ENCODE measurements around the gene SRBD1. TPM values are rescaled to one million over a fixed set of nuclear protein-coding genes. Genes with fewer than 3 reads are reported as not detected.

Gene SRBD1
- total and polyA plus RNA-seq, 7 donors, result 2.3 to 6.4 (median 4.0) TPM

DNA sequence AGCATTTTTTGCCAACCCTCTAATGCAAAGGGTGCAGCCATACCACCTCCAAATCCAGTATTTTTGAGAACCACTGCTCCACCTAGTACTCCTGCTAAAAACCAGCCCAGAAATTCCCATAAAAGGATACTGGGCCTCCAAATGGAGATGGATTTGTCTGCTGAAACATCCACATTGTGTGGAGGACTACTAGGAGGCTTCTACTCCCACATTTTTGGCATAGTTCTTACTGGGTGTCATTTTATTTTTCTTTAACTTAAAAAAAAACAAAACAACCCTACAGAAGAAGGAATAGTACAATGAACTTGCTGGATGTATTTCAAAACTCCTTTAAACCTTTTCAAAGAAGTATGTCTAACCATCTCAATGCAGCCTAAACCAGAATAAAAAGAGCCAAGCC is 219.2 kb downstream of the SRBD1 start:
- peaks cover 0 to 20% of the 10 kb centered on the region in 2 donors for H3K36me3 ChIP-seq (ENCODE audit: insufficient read depth in 1 of 2, low read depth in 1 of 2)
- no peak overlapping the region for H3K27ac ChIP-seq
- intact Hi-C loops (cut with DNase I), result no loop called here
- no peak for ATAC-seq
- DNase-seq, result no peak
- H3K27me3 ChIP-seq (ENCODE audit: insufficient read depth in 3 of 3, low read length in 2 of 3), result no peaks in the 10 kb centered on the region
- H3K4me1 ChIP-seq, result peaks cover 4% of the 10 kb centered on the region
- TF ChIP-seq, protein P1, sequence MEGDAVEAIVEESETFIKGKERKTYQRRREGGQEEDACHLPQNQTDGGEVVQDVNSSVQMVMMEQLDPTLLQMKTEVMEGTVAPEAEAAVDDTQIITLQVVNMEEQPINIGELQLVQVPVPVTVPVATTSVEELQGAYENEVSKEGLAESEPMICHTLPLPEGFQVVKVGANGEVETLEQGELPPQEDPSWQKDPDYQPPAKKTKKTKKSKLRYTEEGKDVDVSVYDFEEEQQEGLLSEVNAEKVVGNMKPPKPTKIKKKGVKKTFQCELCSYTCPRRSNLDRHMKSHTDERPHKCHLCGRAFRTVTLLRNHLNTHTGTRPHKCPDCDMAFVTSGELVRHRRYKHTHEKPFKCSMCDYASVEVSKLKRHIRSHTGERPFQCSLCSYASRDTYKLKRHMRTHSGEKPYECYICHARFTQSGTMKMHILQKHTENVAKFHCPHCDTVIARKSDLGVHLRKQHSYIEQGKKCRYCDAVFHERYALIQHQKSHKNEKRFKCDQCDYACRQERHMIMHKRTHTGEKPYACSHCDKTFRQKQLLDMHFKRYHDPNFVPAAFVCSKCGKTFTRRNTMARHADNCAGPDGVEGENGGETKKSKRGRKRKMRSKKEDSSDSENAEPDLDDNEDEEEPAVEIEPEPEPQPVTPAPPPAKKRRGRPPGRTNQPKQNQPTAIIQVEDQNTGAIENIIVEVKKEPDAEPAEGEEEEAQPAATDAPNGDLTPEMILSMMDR (IDR thresholded peaks at IDR 0.05), result no peak
- H3K4me3 ChIP-seq, result no peak overlapping the region
- no peaks in the 10 kb centered on the region for H3K9me3 ChIP-seq

- H3K27ac ChIP-seq, result no peak overlapping the region
- H3K27me3 ChIP-seq (ENCODE audit: insufficient read depth in 3 of 3, low read length in 2 of 3), result no peaks in the 10 kb centered on the region
- ATAC-seq (no peak), DNase-seq (no peak)
- TF ChIP-seq, protein P1 (IDR thresholded peaks at IDR 0.05), result no peak
- peaks cover 0 to 20% of the 10 kb centered on the region in 2 donors for H3K36me3 ChIP-seq (ENCODE audit: insufficient read depth in 1 of 2, low read depth in 1 of 2)
- H3K4me1 ChIP-seq, result no peaks in the 10 kb centered on the region
- intact Hi-C loops (cut with DNase I), result no loop called here
- H3K4me3 ChIP-seq, result no peak overlapping the region
- H3K9me3 ChIP-seq, result no peaks in the 10 kb centered on the region
- 54 to 66% (median 66%) methylated on average over 3 of the region's 3 CpGs for WGBS, 3 donors
Observed at GRCh38 chr2:45390861-45391260, 220.2 kb downstream of the SRBD1 start.

DNA sequence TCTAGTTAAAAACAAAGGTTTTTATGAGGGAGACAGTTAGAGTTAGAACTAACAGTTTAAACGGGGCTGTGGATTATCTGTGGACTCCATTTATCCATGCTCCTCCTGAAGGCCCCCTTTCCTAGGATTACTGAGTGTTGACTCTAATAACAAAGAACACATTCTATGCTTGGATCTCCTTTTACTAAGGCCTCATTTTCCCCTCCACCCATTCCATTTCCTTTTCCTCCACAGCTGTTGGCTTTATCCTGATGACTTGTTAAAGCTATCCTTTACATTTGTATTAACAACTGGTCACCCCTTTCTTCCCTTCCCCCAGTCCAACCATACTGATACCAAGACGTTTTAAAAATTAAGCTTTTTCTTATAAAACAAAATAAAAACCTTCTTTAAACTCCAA is 220.6 kb downstream of the SRBD1 start:
- Histone ChIP-seq H3K4me3 (no peak overlapping the region), H3K4me1 (no peaks in the 10 kb centered on the region), H3K36me3 (ENCODE audit: insufficient read depth in 1 of 2, low read depth in 1 of 2) (peaks cover 0 to 20% of the 10 kb centered on the region in 2 donors), H3K9me3 (no peaks in the 10 kb centered on the region), H3K27me3 (ENCODE audit: insufficient read depth in 3 of 3, low read length in 2 of 3) (no peaks in the 10 kb centered on the region), H3K27ac (no peak overlapping the region)
- ATAC-seq (no peak), DNase-seq (no peak)
- TF ChIP-seq, protein P1 (IDR thresholded peaks at IDR 0.05), result no peak
- WGBS, 3 donors, result 41 to 58% (median 45%) methylated on average over 2 of the region's 2 CpGs
- intact Hi-C loops (cut with DNase I), result no loop called here

- no peak overlapping the region for H3K4me3 ChIP-seq
- H3K27me3 ChIP-seq (ENCODE audit: insufficient read depth in 3 of 3, low read length in 2 of 3), result no peaks in the 10 kb centered on the region
- 95 to 97% (median 96%) methylated on average over 4 of the region's 4 CpGs for WGBS, 3 donors
- TF ChIP-seq, protein P1 (IDR thresholded peaks at IDR 0.05), result no peak
- H3K4me1 ChIP-seq, result no peaks in the 10 kb centered on the region
- H3K9me3 ChIP-seq, result no peaks in the 10 kb centered on the region
- H3K36me3 ChIP-seq (ENCODE audit: insufficient read depth in 1 of 2, low read depth in 1 of 2), result peaks cover 0 to 20% of the 10 kb centered on the region in 2 donors
- no peak overlapping the region for H3K27ac ChIP-seq
- ATAC-seq (no peak), DNase-seq (no peak)
- intact Hi-C loops (cut with DNase I), result no loop called here
Observed at GRCh38 chr2:45388541-45389100, 222.4 kb downstream of the SRBD1 start.

DNA sequence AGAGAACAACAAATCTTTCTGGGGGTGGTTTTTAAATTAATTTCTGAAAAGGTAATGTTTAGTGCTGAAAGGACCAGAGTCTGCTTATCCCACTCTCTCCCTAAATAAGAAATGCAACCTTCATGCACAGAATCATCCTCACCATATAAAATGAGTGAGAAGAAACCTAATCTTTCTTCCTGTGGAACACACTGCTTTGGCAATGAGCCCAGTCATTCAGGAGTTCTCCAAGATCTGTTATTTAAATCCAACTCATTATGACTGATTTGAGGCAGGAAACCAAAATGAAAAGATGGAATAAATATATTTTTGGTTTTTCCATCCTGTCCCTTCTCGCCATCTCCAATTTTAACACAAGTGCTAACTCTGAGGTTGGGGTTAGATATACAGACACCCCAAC is 228.3 kb downstream of the SRBD1 start:
- TF ChIP-seq, protein P1 (IDR thresholded peaks at IDR 0.05), result no peak
- H3K27me3 ChIP-seq (ENCODE audit: insufficient read depth in 3 of 3, low read length in 2 of 3), result no peaks in the 10 kb centered on the region
- intact Hi-C loops (cut with DNase I), result no loop called here
- H3K4me3 ChIP-seq, result no peak overlapping the region
- WGBS, 3 donors, result 68 to 85% (median 73%) methylated on average over 1 of the region's 1 CpG
- no peaks in the 10 kb centered on the region for H3K36me3 ChIP-seq (ENCODE audit: insufficient read depth in 1 of 2, low read depth in 1 of 2)
- H3K27ac ChIP-seq, result no peak overlapping the region
- no peaks in the 10 kb centered on the region for H3K9me3 ChIP-seq
- ATAC-seq, result no peak
- H3K4me1 ChIP-seq, result no peaks in the 10 kb centered on the region
- DNase-seq, result no peak

Data from psoas muscle (tissue), 8 donors.